ENCODE measurements around the gene ACOX1. TPM values are rescaled to one million over a fixed set of nuclear protein-coding genes. Genes with fewer than 3 reads are reported as not detected.

ACOX1 gene
- total RNA-seq, 2 experiments from 2014 or later, result 14.5 to 17.9 TPM

DNA sequence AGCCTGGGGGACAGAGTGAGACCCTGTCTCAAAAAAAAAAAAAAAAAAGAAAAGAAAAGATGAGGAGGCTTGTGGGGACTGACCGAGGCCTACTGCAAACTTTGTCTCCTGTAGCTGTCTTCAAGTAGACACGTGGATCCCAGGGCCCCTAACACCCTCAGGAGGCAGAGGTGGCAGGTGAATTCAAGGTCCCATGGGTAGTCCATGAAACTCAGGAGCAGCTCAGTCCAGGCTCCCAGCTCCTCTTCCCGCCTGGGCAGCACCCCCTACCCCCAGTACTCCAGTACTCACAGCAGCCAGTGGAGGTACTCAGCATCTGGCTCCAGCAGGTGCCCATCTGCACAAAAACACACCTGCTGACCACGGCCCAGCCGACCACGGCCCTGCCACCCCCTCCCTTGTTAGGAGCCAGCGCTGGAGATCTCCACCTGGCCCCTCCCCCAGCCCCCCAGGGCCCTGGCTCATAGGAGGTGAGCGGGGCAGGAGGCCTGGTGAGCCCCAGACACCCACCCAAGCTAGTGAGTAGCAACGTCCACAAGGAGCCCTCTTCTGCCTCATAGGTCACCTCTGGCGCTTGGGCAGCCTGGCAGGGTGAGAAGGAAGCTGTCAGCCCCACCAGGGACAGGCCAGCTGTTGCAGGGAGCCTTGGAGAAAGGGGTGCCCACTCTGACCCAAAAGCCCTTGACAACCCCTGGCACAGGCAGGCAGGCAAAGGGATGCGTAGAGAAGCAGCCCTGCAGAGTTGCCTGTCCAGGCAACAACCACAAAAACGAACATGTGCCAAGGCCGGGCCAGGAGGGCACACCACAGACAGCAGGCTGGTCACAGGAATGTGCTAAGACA lies 78.1 kb downstream of the ACOX1 start:
- H3K27ac Mint-ChIP-seq, result peak overlapping the region; percentile 30
- DNase-seq (no peak), ATAC-seq (ENCODE audit: poor library complexity) (no peak)
- Histone ChIP-seq H3K27ac (ENCODE audit: low read depth in 1 of 2, low read length in 2 of 2) (no peak overlapping the region), H3K4me3 (ENCODE audit: low read length) (no peak overlapping the region), H3K4me1 (ENCODE audit: insufficient read depth, low read length) (peaks cover 27% of the 10 kb centered on the region), H3K9me3 (ENCODE audit: control insufficient read depth in 1 of 2, insufficient read depth in 1 of 2, low read length in 2 of 2) (no peaks in the 10 kb centered on the region), H3K36me3 (ENCODE audit: insufficient read depth, low read length) (peaks cover 48% of the 10 kb centered on the region), H3K27me3 (ENCODE audit: control insufficient read depth in 1 of 2, insufficient read depth in 2 of 2, low read length in 2 of 2) (no peaks in the 10 kb centered on the region)
- peaks cover 6% of the 10 kb centered on the region for H3K4me1 Mint-ChIP-seq (ENCODE audit: low read depth)
- H3K4me3 Mint-ChIP-seq, result no peak overlapping the region
- no peaks in the 10 kb centered on the region for H3K27me3 Mint-ChIP-seq
- ChIA-PET POLR2A (interaction anchor here (2.5 kb wide), 1 partner anchor 45 kb away, joined by 13 read pairs; the partner anchor contains the start of gene WBP2), CTCF (interaction anchor here (2.5 kb wide), 1 partner anchor 23 kb away, joined by 6 read pairs; the partner anchor contains the start of gene TRIM47)
- TF ChIP-seq, protein P1, sequence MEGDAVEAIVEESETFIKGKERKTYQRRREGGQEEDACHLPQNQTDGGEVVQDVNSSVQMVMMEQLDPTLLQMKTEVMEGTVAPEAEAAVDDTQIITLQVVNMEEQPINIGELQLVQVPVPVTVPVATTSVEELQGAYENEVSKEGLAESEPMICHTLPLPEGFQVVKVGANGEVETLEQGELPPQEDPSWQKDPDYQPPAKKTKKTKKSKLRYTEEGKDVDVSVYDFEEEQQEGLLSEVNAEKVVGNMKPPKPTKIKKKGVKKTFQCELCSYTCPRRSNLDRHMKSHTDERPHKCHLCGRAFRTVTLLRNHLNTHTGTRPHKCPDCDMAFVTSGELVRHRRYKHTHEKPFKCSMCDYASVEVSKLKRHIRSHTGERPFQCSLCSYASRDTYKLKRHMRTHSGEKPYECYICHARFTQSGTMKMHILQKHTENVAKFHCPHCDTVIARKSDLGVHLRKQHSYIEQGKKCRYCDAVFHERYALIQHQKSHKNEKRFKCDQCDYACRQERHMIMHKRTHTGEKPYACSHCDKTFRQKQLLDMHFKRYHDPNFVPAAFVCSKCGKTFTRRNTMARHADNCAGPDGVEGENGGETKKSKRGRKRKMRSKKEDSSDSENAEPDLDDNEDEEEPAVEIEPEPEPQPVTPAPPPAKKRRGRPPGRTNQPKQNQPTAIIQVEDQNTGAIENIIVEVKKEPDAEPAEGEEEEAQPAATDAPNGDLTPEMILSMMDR (IDR thresholded peaks at IDR 0.05), result no peak
- no peaks in the 10 kb centered on the region for H3K9me3 Mint-ChIP-seq
- peaks cover 48% of the 10 kb centered on the region for H3K36me3 Mint-ChIP-seq (ENCODE audit: low read depth)
- intact Hi-C loops (cut with DNase I, micrococcal nuclease), result loop anchor here (5.0 to 10.0 kb wide), 3 partner anchors 139 to 394 kb away; partner anchors contain the start of genes RECQL5 (in 1 of the 2) and SAP30BP (in 1 of the 2)

- Mint-ChIP-seq H3K27me3 (no peaks in the 10 kb centered on the region), H3K4me1 (ENCODE audit: low read depth) (peaks cover 16% of the 10 kb centered on the region), H3K4me3 (no peak overlapping the region), H3K9me3 (no peaks in the 10 kb centered on the region), H3K36me3 (ENCODE audit: low read depth) (peaks cover 54% of the 10 kb centered on the region), H3K27ac (peak overlapping the region; percentile 30)
- DNase-seq (peak in 1 of 14 experiments; percentile 25), ATAC-seq (ENCODE audit: poor library complexity) (no peak)
- ChIA-PET POLR2A (interaction anchor here (2.5 kb wide), 1 partner anchor 44 kb away, joined by 13 read pairs; the partner anchor contains the start of gene WBP2), CTCF (interaction anchor here (2.5 kb wide), 1 partner anchor 22 kb away, joined by 6 read pairs; the partner anchor contains the start of gene TRIM47)
- no peak overlapping the region for H3K4me3 ChIP-seq (ENCODE audit: low read length)
- peaks cover 27% of the 10 kb centered on the region for H3K4me1 ChIP-seq (ENCODE audit: insufficient read depth, low read length)
- H3K27me3 ChIP-seq (ENCODE audit: control insufficient read depth in 1 of 2, insufficient read depth in 2 of 2, low read length in 2 of 2), result no peaks in the 10 kb centered on the region
- no peak overlapping the region for H3K27ac ChIP-seq (ENCODE audit: low read depth in 1 of 2, low read length in 2 of 2)
- H3K36me3 ChIP-seq (ENCODE audit: insufficient read depth, low read length), result peaks cover 48% of the 10 kb centered on the region
- H3K9me3 ChIP-seq (ENCODE audit: control insufficient read depth in 1 of 2, insufficient read depth in 1 of 2, low read length in 2 of 2), result no peaks in the 10 kb centered on the region
- intact Hi-C loops (cut with DNase I, micrococcal nuclease), result loop anchor here (5.0 to 10.0 kb wide), 3 partner anchors 138 to 395 kb away; partner anchors contain the start of genes RECQL5 (in 1 of the 2) and SAP30BP (in 1 of the 2)
- TF ChIP-seq, protein P1 (IDR thresholded peaks at IDR 0.05), result no peak
Observed at GRCh38 chr17:75899767-75900468, 79.0 kb downstream of the ACOX1 start.

- no peak overlapping the region for H3K27ac ChIP-seq (ENCODE audit: low read depth in 1 of 2, low read length in 2 of 2)
Observed at GRCh38 chr17:75899353-75899752, 79.6 kb downstream of the ACOX1 start.

More at GRCh38 chr17:75899353-75899752, 79.6 kb downstream of the ACOX1 start:
- H3K4me1 Mint-ChIP-seq (ENCODE audit: low read depth), result peaks cover 18% of the 10 kb centered on the region
- ChIA-PET CTCF (interaction anchor here (2.5 kb wide), 1 partner anchor 21 kb away, joined by 6 read pairs; the partner anchor contains the start of gene TRIM47), POLR2A (interaction anchor here (2.5 kb wide), 1 partner anchor 44 kb away, joined by 13 read pairs; the partner anchor contains the start of gene WBP2)
- intact Hi-C loops (cut with DNase I, micrococcal nuclease), result no loop called here
- peaks cover 50% of the 10 kb centered on the region for H3K36me3 Mint-ChIP-seq (ENCODE audit: low read depth)
- H3K27me3 Mint-ChIP-seq, result no peaks in the 10 kb centered on the region
- ATAC-seq (ENCODE audit: poor library complexity) (no peak), DNase-seq (peak in 1 of 14 experiments; percentile 30)
- peaks cover 31% of the 10 kb centered on the region for H3K4me1 ChIP-seq (ENCODE audit: insufficient read depth, low read length)
- TF ChIP-seq, protein P1 (IDR thresholded peaks at IDR 0.05), result no peak
- no peaks in the 10 kb centered on the region for H3K9me3 ChIP-seq (ENCODE audit: control insufficient read depth in 1 of 2, insufficient read depth in 1 of 2, low read length in 2 of 2)
- H3K27ac Mint-ChIP-seq, result no peak overlapping the region
- no peaks in the 10 kb centered on the region for H3K9me3 Mint-ChIP-seq
- H3K27me3 ChIP-seq (ENCODE audit: control insufficient read depth in 1 of 2, insufficient read depth in 2 of 2, low read length in 2 of 2), result no peaks in the 10 kb centered on the region
- no peak overlapping the region for H3K4me3 Mint-ChIP-seq
- H3K36me3 ChIP-seq (ENCODE audit: insufficient read depth, low read length), result peaks cover 48% of the 10 kb centered on the region
- no peak overlapping the region for H3K4me3 ChIP-seq (ENCODE audit: low read length)

Data from CD4-positive, alpha-beta T cell (primary cell).